Ishikawa (cell line): ENCODE results near the gene RTEL1.
"Not testable (repeated sequence)": the region's sequence is repeated elsewhere in the genome, so short reads cannot be mapped to it uniquely, and the experiment has no call there.

Experiments
- TCF12 ChIP-seq: IDR thresholded peaks from 2 replicates; pipeline ENCODE4 v1.6.1; 2012; ENCODE audit warnings: low read depth
- TF ChIP-seq, protein P1 (sequence below): IDR thresholded peaks from 2 replicates; pipeline ENCODE4 v1.6.1; 2012; ENCODE audit warnings: low read depth, mild to moderate bottlenecking

- TF ChIP-seq, protein P1, sequence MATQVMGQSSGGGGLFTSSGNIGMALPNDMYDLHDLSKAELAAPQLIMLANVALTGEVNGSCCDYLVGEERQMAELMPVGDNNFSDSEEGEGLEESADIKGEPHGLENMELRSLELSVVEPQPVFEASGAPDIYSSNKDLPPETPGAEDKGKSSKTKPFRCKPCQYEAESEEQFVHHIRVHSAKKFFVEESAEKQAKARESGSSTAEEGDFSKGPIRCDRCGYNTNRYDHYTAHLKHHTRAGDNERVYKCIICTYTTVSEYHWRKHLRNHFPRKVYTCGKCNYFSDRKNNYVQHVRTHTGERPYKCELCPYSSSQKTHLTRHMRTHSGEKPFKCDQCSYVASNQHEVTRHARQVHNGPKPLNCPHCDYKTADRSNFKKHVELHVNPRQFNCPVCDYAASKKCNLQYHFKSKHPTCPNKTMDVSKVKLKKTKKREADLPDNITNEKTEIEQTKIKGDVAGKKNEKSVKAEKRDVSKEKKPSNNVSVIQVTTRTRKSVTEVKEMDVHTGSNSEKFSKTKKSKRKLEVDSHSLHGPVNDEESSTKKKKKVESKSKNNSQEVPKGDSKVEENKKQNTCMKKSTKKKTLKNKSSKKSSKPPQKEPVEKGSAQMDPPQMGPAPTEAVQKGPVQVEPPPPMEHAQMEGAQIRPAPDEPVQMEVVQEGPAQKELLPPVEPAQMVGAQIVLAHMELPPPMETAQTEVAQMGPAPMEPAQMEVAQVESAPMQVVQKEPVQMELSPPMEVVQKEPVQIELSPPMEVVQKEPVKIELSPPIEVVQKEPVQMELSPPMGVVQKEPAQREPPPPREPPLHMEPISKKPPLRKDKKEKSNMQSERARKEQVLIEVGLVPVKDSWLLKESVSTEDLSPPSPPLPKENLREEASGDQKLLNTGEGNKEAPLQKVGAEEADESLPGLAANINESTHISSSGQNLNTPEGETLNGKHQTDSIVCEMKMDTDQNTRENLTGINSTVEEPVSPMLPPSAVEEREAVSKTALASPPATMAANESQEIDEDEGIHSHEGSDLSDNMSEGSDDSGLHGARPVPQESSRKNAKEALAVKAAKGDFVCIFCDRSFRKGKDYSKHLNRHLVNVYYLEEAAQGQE = not testable (repeated sequence)
- not testable (repeated sequence) for TF ChIP-seq TCF12
Observed at GRCh38 chr20:63631426-63631825, 26.7 kb upstream of the RTEL1 start.
